GM19193 (cell line): Measurements from ENCODE around the gene COG7.

ENCODE experiments used
- POLR2A ChIP-seq: IDR thresholded peaks from 4 replicates; pipeline ENCODE4 v1.6.1; 2011; ENCODE audit not compliant: insufficient read depth, insufficient read length; ENCODE audit errors: extremely low read depth

The COG7 gene

GRCh38 chr16:23403547-23403946 lies 49.4 kb downstream of the COG7 start:
- no peak for TF ChIP-seq POLR2A

GRCh38 chr16:23402100-23402499 lies 50.9 kb downstream of the COG7 start:
- no peak for TF ChIP-seq POLR2A

- TF ChIP-seq POLR2A: no peak
Measured at GRCh38 chr16:23401139-23401538, 51.9 kb downstream of the COG7 start.

- no peak for TF ChIP-seq POLR2A
Measured at GRCh38 chr16:23398987-23399805, 53.8 kb downstream of the COG7 start.

GRCh38 chr16:23397464-23397863 lies 55.5 kb downstream of the COG7 start:
- TF ChIP-seq POLR2A: no peak

- no peak for TF ChIP-seq POLR2A
Measured at GRCh38 chr16:23395732-23396131, 57.3 kb downstream of the COG7 start.

GRCh38 chr16:23394141-23394831 lies 58.7 kb downstream of the COG7 start:
- TF ChIP-seq POLR2A: no peak

- no peak for TF ChIP-seq POLR2A
Measured at GRCh38 chr16:23392223-23392600, 60.8 kb downstream of the COG7 start.

- TF ChIP-seq POLR2A: no peak
Measured at GRCh38 chr16:23391381-23392222, 61.4 kb downstream of the COG7 start.

GRCh38 chr16:23389201-23389600 lies 63.8 kb downstream of the COG7 start:
- TF ChIP-seq POLR2A: no peak

- TF ChIP-seq POLR2A: no peak
Measured at GRCh38 chr16:23388786-23389185, 64.2 kb downstream of the COG7 start.

GRCh38 chr16:23387666-23388065 lies 65.3 kb downstream of the COG7 start:
- no peak for TF ChIP-seq POLR2A

GRCh38 chr16:23385441-23385840 lies 67.5 kb downstream of the COG7 start:
- TF ChIP-seq POLR2A: no peak

- no peak for TF ChIP-seq POLR2A
Measured at GRCh38 chr16:23384878-23385277, 68.1 kb downstream of the COG7 start.

- TF ChIP-seq POLR2A: no peak
Measured at GRCh38 chr16:23383881-23384280, 69.1 kb downstream of the COG7 start.
